NCI-H82 treated with DMSO at 0.1 percent for 48 hours (cell line): Measurements from ENCODE around the gene SLC24A3.

Experiments used
- DNase-seq: peaks from one replicate; lab custom pipeline; 2025; ENCODE audit not compliant: unreplicated experiment; lab: John Stamatoyannopoulos, UW

Gene SLC24A3

GRCh38 chr20:19269737-19270340 lies 57.4 kb downstream of the SLC24A3 start:
- no peak for DNase-seq

- no peak for DNase-seq
These were observed 59.6 kb downstream of the SLC24A3 start for GRCh38 chr20:19271879-19272651.

GRCh38 chr20:19272976-19273654 lies 60.7 kb downstream of the SLC24A3 start:
- DNase-seq, result no peak

GRCh38 chr20:19274001-19274400 lies 61.6 kb downstream of the SLC24A3 start:
- no peak for DNase-seq

- DNase-seq, result no peak
These were observed 62.1 kb downstream of the SLC24A3 start for GRCh38 chr20:19274412-19275015.

- no peak for DNase-seq
These were observed 62.7 kb downstream of the SLC24A3 start for GRCh38 chr20:19275038-19275629.

GRCh38 chr20:19275630-19276071 lies 63.2 kb downstream of the SLC24A3 start:
- no peak for DNase-seq

- DNase-seq, result no peak
These were observed 64.9 kb downstream of the SLC24A3 start for GRCh38 chr20:19277381-19277780.

GRCh38 chr20:19283490-19284025 lies 71.1 kb downstream of the SLC24A3 start:
- DNase-seq, result no peak

GRCh38 chr20:19284400-19285178 lies 72.1 kb downstream of the SLC24A3 start:
- no peak for DNase-seq

GRCh38 chr20:19285436-19285835 lies 73.0 kb downstream of the SLC24A3 start:
- no peak for DNase-seq

GRCh38 chr20:19288061-19288460 lies 75.6 kb downstream of the SLC24A3 start:
- no peak for DNase-seq

- no peak for DNase-seq
These were observed 76.2 kb downstream of the SLC24A3 start for GRCh38 chr20:19288636-19289035.

GRCh38 chr20:19289451-19289850 lies 77.0 kb downstream of the SLC24A3 start:
- DNase-seq, result no peak

GRCh38 chr20:19291024-19291817 lies 78.8 kb downstream of the SLC24A3 start:
- DNase-seq, result no peak

- no peak for DNase-seq
These were observed 79.3 kb downstream of the SLC24A3 start for GRCh38 chr20:19291818-19292132.

- DNase-seq, result no peak
These were observed 79.8 kb downstream of the SLC24A3 start for GRCh38 chr20:19292254-19292653.

GRCh38 chr20:19295076-19295475 lies 82.6 kb downstream of the SLC24A3 start:
- DNase-seq, result no peak

- no peak for DNase-seq
These were observed 86.2 kb downstream of the SLC24A3 start for GRCh38 chr20:19298652-19299051.

- no peak for DNase-seq
These were observed 88.0 kb downstream of the SLC24A3 start for GRCh38 chr20:19300395-19300794.
